HUES48 (cell line): Measurements from ENCODE around the gene ATIC.
"Not testable (repeated sequence)": the region's sequence is repeated elsewhere in the genome, so short reads cannot be mapped to it uniquely, and the experiment has no call there.

Source experiments
- H3K27ac ChIP-seq: one replicate; pipeline ENCODE4 v1.7.0; 2013; ENCODE audit warnings: low read depth, low read length, inconsistent platforms
- H3K27me3 ChIP-seq: 2 replicates; pipeline ENCODE4 v1.6.1; 2013; ENCODE audit warnings: mild to moderate bottlenecking, low read length; ENCODE audit not compliant: control insufficient read depth, insufficient read depth
- H3K36me3 ChIP-seq: 2 replicates; pipeline ENCODE4 v1.6.1; 2013; ENCODE audit warnings: low read length; ENCODE audit not compliant: control insufficient read depth, insufficient read depth
- H3K4me1 ChIP-seq: 2 replicates; pipeline ENCODE4 v1.6.1; 2013; ENCODE audit warnings: mild to moderate bottlenecking, low read length; ENCODE audit not compliant: control insufficient read depth, insufficient read depth
- H3K4me3 ChIP-seq: 2 replicates; pipeline ENCODE4 v1.5.1; 2013; ENCODE audit warnings: mild to moderate bottlenecking, low read depth, low read length
- H3K9ac ChIP-seq: 2 replicates; pipeline ENCODE4 v1.6.1; 2013; ENCODE audit warnings: mild to moderate bottlenecking, low read depth, low read length, moderate library complexity
- H3K9me3 ChIP-seq: 2 replicates; pipeline ENCODE4 v1.6.1; 2013; ENCODE audit warnings: low read length; ENCODE audit not compliant: control insufficient read depth, insufficient read depth

Gene ATIC

GRCh38 chr2:215354771-215355695 lies 43.2 kb downstream of the ATIC start:
- H3K36me3 ChIP-seq = peaks cover 27% of the 10 kb centered on the region
- H3K27me3 ChIP-seq = no peaks in the 10 kb centered on the region
- no peak overlapping the region for H3K9ac ChIP-seq
- no peaks in the 10 kb centered on the region for H3K9me3 ChIP-seq
- no peaks in the 10 kb centered on the region for H3K4me1 ChIP-seq
- H3K27ac ChIP-seq = no peak overlapping the region
- no peak overlapping the region for H3K4me3 ChIP-seq

- H3K4me3 ChIP-seq = no peak overlapping the region
- no peaks in the 10 kb centered on the region for H3K9me3 ChIP-seq
- H3K4me1 ChIP-seq = no peaks in the 10 kb centered on the region
- H3K27ac ChIP-seq = no peak overlapping the region
- H3K9ac ChIP-seq = no peak overlapping the region
- peaks cover 28% of the 10 kb centered on the region for H3K36me3 ChIP-seq
- no peaks in the 10 kb centered on the region for H3K27me3 ChIP-seq
These were observed 43.9 kb downstream of the ATIC start for GRCh38 chr2:215355801-215356200.

DNA sequence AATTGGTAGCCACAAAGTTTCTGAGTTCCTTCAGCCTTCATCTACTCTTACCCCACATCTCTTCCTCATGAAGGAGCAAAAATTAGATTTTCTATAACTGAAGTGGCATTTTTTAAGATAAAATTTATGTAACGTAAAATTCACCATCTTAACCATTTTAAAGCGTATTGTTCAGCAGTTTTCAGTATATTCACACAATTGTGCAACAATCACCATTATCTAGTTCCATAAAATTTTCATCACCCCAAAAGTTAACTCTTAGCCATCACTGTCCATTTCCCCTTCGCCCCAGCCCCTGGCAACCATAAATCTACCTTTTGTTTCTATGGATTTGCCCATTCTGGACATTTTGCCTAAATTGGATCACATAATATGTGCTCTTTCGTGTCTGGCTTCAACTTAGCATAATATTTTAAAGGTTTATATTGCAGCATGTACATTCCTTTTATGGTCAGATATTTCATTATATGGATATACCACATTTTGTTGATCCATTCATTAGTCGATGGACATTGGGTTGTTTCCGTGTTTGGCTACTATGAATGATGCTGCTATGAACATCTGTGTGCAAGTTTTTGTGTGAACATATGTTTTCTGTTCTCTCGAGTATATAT lies 44.6 kb downstream of the ATIC start:
- peaks cover 33% of the 10 kb centered on the region for H3K36me3 ChIP-seq
- H3K27ac ChIP-seq = no peak overlapping the region
- no peak overlapping the region for H3K9ac ChIP-seq
- H3K9me3 ChIP-seq = no peaks in the 10 kb centered on the region
- H3K4me3 ChIP-seq = no peak overlapping the region
- H3K4me1 ChIP-seq = no peaks in the 10 kb centered on the region
- H3K27me3 ChIP-seq = no peaks in the 10 kb centered on the region

GRCh38 chr2:215356948-215357461 lies 45.1 kb downstream of the ATIC start:
- Histone ChIP-seq H3K9ac (no peak overlapping the region), H3K36me3 (peaks cover 36% of the 10 kb centered on the region), H3K4me1 (no peaks in the 10 kb centered on the region), H3K27me3 (no peaks in the 10 kb centered on the region), H3K4me3 (no peak overlapping the region), H3K9me3 (no peaks in the 10 kb centered on the region), H3K27ac (no peak overlapping the region)

DNA sequence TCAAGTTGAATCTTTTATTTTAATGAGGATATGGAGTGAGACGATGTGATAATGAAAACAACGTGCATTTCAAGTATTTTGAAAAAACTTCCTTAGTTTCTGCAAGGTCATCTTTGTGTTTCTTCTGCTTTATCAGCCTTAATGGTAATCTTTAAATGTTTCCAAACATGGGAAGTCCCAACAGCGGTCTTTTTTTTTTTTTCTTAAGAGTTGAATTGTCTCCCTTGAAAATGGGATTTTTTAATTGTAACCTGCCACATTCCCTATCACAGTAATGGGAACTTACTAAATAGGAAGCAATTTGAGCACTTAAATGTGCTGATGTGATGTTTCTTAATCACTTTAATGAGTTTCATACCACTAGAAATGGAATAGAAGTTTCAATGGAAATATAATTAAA lies 45.8 kb downstream of the ATIC start:
- no peaks in the 10 kb centered on the region for H3K4me1 ChIP-seq
- no peak overlapping the region for H3K9ac ChIP-seq
- H3K27ac ChIP-seq = no peak overlapping the region
- H3K4me3 ChIP-seq = no peak overlapping the region
- no peaks in the 10 kb centered on the region for H3K27me3 ChIP-seq
- H3K9me3 ChIP-seq = no peaks in the 10 kb centered on the region
- peaks cover 42% of the 10 kb centered on the region for H3K36me3 ChIP-seq

GRCh38 chr2:215358312-215358845 lies 46.5 kb downstream of the ATIC start:
- Histone ChIP-seq H3K4me1 (no peaks in the 10 kb centered on the region), H3K4me3 (no peak overlapping the region), H3K27ac (no peak overlapping the region), H3K9ac (no peak overlapping the region), H3K9me3 (no peaks in the 10 kb centered on the region), H3K27me3 (no peaks in the 10 kb centered on the region), H3K36me3 (peaks cover 49% of the 10 kb centered on the region)

DNA sequence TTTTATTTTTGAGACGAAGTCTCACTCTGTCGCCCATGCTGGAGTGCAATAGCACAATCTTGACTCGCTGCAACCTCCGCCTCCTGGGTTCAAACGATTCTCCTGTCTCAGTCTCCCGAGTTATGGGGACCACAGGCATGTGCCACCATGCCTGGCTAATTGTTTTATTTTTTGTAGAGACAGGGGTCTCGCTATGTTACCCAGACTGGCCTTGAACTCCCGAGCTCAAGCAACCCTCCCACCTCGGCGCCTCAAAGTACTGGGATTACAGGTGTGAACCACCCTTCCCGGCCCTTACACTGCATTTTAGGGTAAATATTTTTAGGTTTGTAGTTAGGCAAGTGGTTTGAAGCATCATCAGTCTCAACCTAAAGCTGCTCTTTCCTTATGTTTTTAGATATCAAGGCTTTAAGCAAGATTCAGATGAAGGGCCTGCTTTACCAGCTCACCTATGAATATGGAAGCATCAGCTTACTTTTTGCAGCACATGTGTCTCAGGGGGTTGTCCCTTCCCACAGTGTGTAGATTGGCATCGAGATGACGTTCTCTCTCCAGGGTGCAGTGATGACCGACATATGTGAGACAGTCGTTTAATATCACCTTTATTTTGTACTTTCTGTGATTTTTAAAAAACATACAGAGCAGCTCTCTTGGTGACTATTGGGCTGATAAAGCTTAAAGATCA lies 47.2 kb downstream of the ATIC start:
- Histone ChIP-seq H3K4me3 (no peak overlapping the region), H3K9me3 (no peaks in the 10 kb centered on the region), H3K27me3 (no peaks in the 10 kb centered on the region), H3K27ac (no peak overlapping the region), H3K4me1 (no peaks in the 10 kb centered on the region), H3K36me3 (peaks cover 56% of the 10 kb centered on the region), H3K9ac (no peak overlapping the region)

DNA sequence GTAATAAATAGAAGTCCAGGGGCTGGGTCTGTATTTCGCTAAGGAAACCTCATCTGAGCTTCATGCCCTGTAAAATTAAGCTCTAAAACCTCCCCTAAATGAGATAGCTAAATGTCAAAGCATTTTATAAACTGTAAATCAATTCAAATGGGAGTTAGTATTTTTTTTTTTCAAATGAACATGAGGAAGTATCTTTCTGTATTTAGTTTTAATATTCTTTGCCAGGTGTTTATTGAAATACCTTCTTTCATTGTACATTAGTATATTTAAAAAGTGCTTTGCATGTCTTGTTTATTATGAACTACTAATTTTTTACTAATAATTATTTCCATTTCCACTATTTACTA lies 47.7 kb downstream of the ATIC start:
- H3K4me1 ChIP-seq = no peaks in the 10 kb centered on the region
- H3K4me3 ChIP-seq = no peak overlapping the region
- H3K36me3 ChIP-seq = peaks cover 61% of the 10 kb centered on the region
- H3K9me3 ChIP-seq = no peaks in the 10 kb centered on the region
- no peak overlapping the region for H3K9ac ChIP-seq
- no peak overlapping the region for H3K27ac ChIP-seq
- no peaks in the 10 kb centered on the region for H3K27me3 ChIP-seq

GRCh38 chr2:215360059-215360458 lies 48.2 kb downstream of the ATIC start:
- H3K27me3 ChIP-seq, H3K27ac ChIP-seq, H3K4me1 ChIP-seq, H3K4me3 ChIP-seq, H3K9me3 ChIP-seq, H3K9ac ChIP-seq: not testable (repeated sequence)
- H3K36me3 ChIP-seq = peaks cover 63% of the 10 kb centered on the region

- Histone ChIP-seq H3K9me3 (no peaks in the 10 kb centered on the region), H3K4me1 (no peaks in the 10 kb centered on the region), H3K27ac (no peak overlapping the region), H3K27me3 (no peaks in the 10 kb centered on the region), H3K4me3 (no peak overlapping the region), H3K9ac (no peak overlapping the region), H3K36me3 (peaks cover 64% of the 10 kb centered on the region)
These were observed 48.7 kb downstream of the ATIC start for GRCh38 chr2:215360596-215360995.
